CD14-positive monocyte (primary cell): ENCODE data around the gene SH2D2A. TPM values are rescaled to one million over a fixed set of nuclear protein-coding genes. Genes with fewer than 3 reads are reported as not detected.

Experiments used
- DNase-seq, 3 donors: peaks; one replicate each; pipeline ENCODE4 v3.0.0-alpha.2; 2011 to 2022
- H2AFZ ChIP-seq: 2 replicates; pipeline ENCODE4 v1.6.0; 2012; ENCODE audit warnings: mild to moderate bottlenecking, low read depth, low read length, inconsistent platforms; ENCODE audit not compliant: insufficient read depth, poor library complexity, severe bottlenecking
- H3K27ac ChIP-seq, 2 donors: 1 replicate in 1 of 2; 2 replicates in 1 of 2; pipeline ENCODE4 v1.5.1; 2012 to 2013; ENCODE audit warnings: low read length in 2 of 2, control low read depth in 1 of 2, inconsistent platforms in 1 of 2, low read depth in 1 of 2, mild to moderate bottlenecking in 1 of 2
- H3K27me3 ChIP-seq, 2 donors: one replicate each; pipeline versions ENCODE4 v1.6.0 to v1.6.1; 2011 to 2013; ENCODE audit warnings: low read length in 2 of 2; ENCODE audit not compliant: control insufficient read depth in 2 of 2, insufficient read depth in 2 of 2
- H3K36me3 ChIP-seq, 2 donors: replicated peaks in 1 of 2; 1 replicate in 1 of 2; 2 replicates in 1 of 2; pipeline versions ENCODE4 v1.5.1 to v1.6.1; 2012 to 2013; ENCODE audit warnings: low read length in 2 of 2, control low read depth in 1 of 2, inconsistent platforms in 1 of 2, mild to moderate bottlenecking in 1 of 2; ENCODE audit not compliant: insufficient read depth in 2 of 2, control insufficient read depth in 1 of 2
- H3K4me1 ChIP-seq, 2 donors: 1 replicate in 1 of 2; 2 replicates in 1 of 2; pipeline versions ENCODE4 v1.5.1 to v1.6.1; 2012 to 2013; ENCODE audit warnings: low read length in 2 of 2, control low read depth in 1 of 2, inconsistent platforms in 1 of 2, mild to moderate bottlenecking in 1 of 2, moderate library complexity in 1 of 2; ENCODE audit not compliant: insufficient read depth in 2 of 2, control insufficient read depth in 1 of 2
- H3K4me2 ChIP-seq: replicated peaks from 2 replicates; pipeline ENCODE3; 2012; ENCODE audit warnings: low read length, moderate library complexity, mild to moderate bottlenecking; ENCODE audit not compliant: poor library complexity, severe bottlenecking; ENCODE audit errors: extremely low read depth
- H3K4me3 ChIP-seq, 3 experiments: fragments of 200-600 bp in 1 of 3; sonication (generic) in 1 of 3; replicated peaks in 1 of 3; 1 replicate in 2 of 3; 2 replicates in 1 of 3; pipeline ENCODE4 v1.5.1; 2011 to 2013; ENCODE audit warnings: low read length in 3 of 3, mild to moderate bottlenecking in 3 of 3, control low read depth in 2 of 3, low read depth in 2 of 3, inconsistent platforms in 1 of 3, moderate library complexity in 1 of 3
- H3K79me2 ChIP-seq: 2 replicates; pipeline ENCODE4 v1.6.0; 2012; ENCODE audit warnings: mild to moderate bottlenecking, control low read depth, inconsistent platforms, low read length, moderate library complexity; ENCODE audit not compliant: insufficient read depth
- H3K9ac ChIP-seq: 2 replicates; pipeline ENCODE4 v1.6.0; 2017; ENCODE audit warnings: low read length, mild to moderate bottlenecking; ENCODE audit not compliant: insufficient read depth, poor library complexity, severe bottlenecking
- H3K9me3 ChIP-seq, 2 donors: replicated peaks in 1 of 2; 1 replicate in 1 of 2; 2 replicates in 1 of 2; pipeline versions ENCODE4 v1.5.1 to v1.6.1; 2012 to 2013; ENCODE audit warnings: low read length in 2 of 2, control low read depth in 1 of 2; ENCODE audit not compliant: control insufficient read depth in 1 of 2, insufficient read depth in 1 of 2
- H4K20me1 ChIP-seq: 2 replicates; pipeline ENCODE4 v1.6.0; 2012; ENCODE audit warnings: mild to moderate bottlenecking, low read length, control low read depth, moderate library complexity; ENCODE audit not compliant: insufficient read depth
- H3K27ac Mint-ChIP-seq, 7 donors: one replicate each; pipeline ENCODE4 v1.8.0; 2020; ENCODE audit warnings: mild to moderate bottlenecking in 7 of 7, mixed read lengths in 7 of 7, moderate library complexity in 6 of 7, inconsistent platforms in 2 of 7
- H3K27me3 Mint-ChIP-seq, 3 donors: one replicate each; pipeline ENCODE4 v1.8.0; 2021 to 2022; ENCODE audit warnings: low read depth in 3 of 3, mild to moderate bottlenecking in 3 of 3, mixed read lengths in 3 of 3, moderate library complexity in 3 of 3, inconsistent platforms in 1 of 3
- H3K36me3 Mint-ChIP-seq, 2 donors: one replicate each; pipeline ENCODE4 v1.8.0; 2020; ENCODE audit warnings: mixed read lengths in 2 of 2, inconsistent platforms in 1 of 2, mild to moderate bottlenecking in 1 of 2
- H3K4me1 Mint-ChIP-seq: one replicate; pipeline ENCODE4 v1.8.0; 2020; ENCODE audit warnings: mild to moderate bottlenecking, mixed read lengths
- H3K4me3 Mint-ChIP-seq, 2 donors: one replicate each; pipeline ENCODE4 v1.8.0; 2020; ENCODE audit warnings: mild to moderate bottlenecking in 2 of 2, mixed read lengths in 2 of 2, moderate library complexity in 1 of 2
- H3K9me3 Mint-ChIP-seq, 7 donors: one replicate each; pipeline ENCODE4 v1.8.0; 2020 to 2022; ENCODE audit warnings: mixed read lengths in 7 of 7, mild to moderate bottlenecking in 6 of 7, moderate library complexity in 6 of 7, inconsistent platforms in 2 of 7
- CTCF ChIP-seq: fragments of 200-600 bp; IDR thresholded peaks from one replicate; pipeline ENCODE4 v1.8.0; 2022; ENCODE audit warnings: antibody characterized with exemption, mild to moderate bottlenecking
- WGBS: methylation state at CpG from one replicate; pipeline ENCODE4 v1.1.5; 2013; ENCODE audit warnings: missing lambda C conversion rate; ENCODE audit not compliant: insufficient coverage; 5-methylcytosine and 5-hydroxymethylcytosine counted together
- intact Hi-C, 2 donors: fragments of 100-400 bp; cut with micrococcal nuclease; formaldehyde crosslinking; loops; one replicate each; pipeline versions ENCODE4 v1.15.0 to v1.15.1; 2023
- polyA plus RNA-seq, 3 donors: library from polyadenylated mRNA; depleted of rRNA in 1 of 3; unstranded in 2 of 3; stranded (reverse) in 1 of 3; fragments of 300-500 nt in 2 of 3; fragments of >200 nt in 1 of 3; fragmentation: Illumina TruSeq in 2 of 3; gene quantifications; 1 replicate in 2 of 3; 2 replicates in 1 of 3; pipeline ENCODE4 v1.2.3, GENCODE V29; 2012 to 2021

Gene SH2D2A
- polyA plus RNA-seq, 3 donors: 0.17 to 0.20 TPM; not detected in 1

GRCh38 chr1:156863631-156864030, 47.0 kb upstream of the SH2D2A start:
- WGBS: 84% methylated on average over 7 of the region's 7 CpGs
- Histone ChIP-seq H3K9me3 (peaks cover 0 to 8% of the 10 kb centered on the region in 2 donors), H2AFZ (no peak overlapping the region), H3K4me1 (peaks cover 5 to 15% of the 10 kb centered on the region in 2 donors), H3K27me3 (peaks cover 31 to 43% of the 10 kb centered on the region in 2 donors), H3K36me3 (no peaks in the 10 kb centered on the region), H3K27ac (no peak overlapping the region), H3K4me2 (no peak overlapping the region), H4K20me1 (no peaks in the 10 kb centered on the region), H3K9ac (no peak overlapping the region), H3K79me2 (no peaks in the 10 kb centered on the region), H3K4me3 (no peak overlapping the region)
- peaks cover 7% of the 10 kb centered on the region for H3K4me1 Mint-ChIP-seq
- H3K36me3 Mint-ChIP-seq: peaks cover 0 to 4% of the 10 kb centered on the region in 2 donors
- no peak for DNase-seq
- intact Hi-C loops: no loop called here
- peak overlapping the region in 1 of 2 donors; percentile 35 for H3K4me3 Mint-ChIP-seq
- TF ChIP-seq CTCF: no peak
- H3K27me3 Mint-ChIP-seq: peaks cover 58 to 70% (median 58%) of the 10 kb centered on the region in 3 donors
- H3K27ac Mint-ChIP-seq: no peak overlapping the region
- peaks cover 0 to 6% (median 0%) of the 10 kb centered on the region in 7 donors for H3K9me3 Mint-ChIP-seq

DNA sequence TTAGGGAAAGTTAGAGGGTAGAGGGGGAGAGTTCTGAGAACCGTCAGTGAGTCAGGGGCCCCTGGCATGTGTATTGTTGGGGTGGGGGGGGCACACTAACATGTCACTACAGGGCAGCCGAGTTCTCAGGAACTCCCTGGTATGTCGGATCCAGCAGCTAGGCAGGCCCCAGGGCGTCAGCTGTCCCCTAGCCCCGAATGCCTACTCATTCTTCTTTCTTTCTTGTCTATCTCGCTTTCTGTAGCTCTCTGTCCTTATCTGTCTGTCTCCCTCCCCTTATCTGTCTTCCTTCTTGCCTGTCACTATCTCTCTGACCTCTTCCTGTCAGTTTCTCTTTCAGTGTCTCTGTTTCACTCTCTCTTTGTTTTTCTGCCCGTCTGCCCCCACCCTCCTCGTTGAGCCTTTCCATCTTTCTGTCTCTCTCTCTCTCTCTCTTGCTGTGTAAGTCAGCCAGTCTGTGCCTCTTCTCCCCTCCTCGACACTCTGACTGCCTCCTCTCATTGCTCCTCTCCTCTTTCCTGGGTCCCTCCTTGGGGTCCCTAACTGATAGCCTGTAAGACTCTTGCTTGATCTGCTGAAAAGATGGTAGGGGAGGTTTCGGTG, 46.5 kb upstream of the SH2D2A start:
- no peak overlapping the region for H3K27ac ChIP-seq
- 70% methylated on average over 8 of the region's 10 CpGs for WGBS
- Mint-ChIP-seq H3K27me3 (peaks cover 63 to 75% (median 63%) of the 10 kb centered on the region in 3 donors), H3K4me1 (peaks cover 9% of the 10 kb centered on the region), H3K4me3 (peak overlapping the region in 1 of 2 donors; percentile 35), H3K36me3 (peaks cover 0 to 5% of the 10 kb centered on the region in 2 donors), H3K9me3 (peaks cover 0 to 6% (median 0%) of the 10 kb centered on the region in 7 donors), H3K27ac (no peak overlapping the region)
- intact Hi-C loops: no loop called here
- H3K4me3 ChIP-seq: no peak overlapping the region
- H3K9me3 ChIP-seq: peaks cover 0 to 8% of the 10 kb centered on the region in 2 donors
- peaks cover 5 to 15% of the 10 kb centered on the region in 2 donors for H3K4me1 ChIP-seq
- no peak for DNase-seq
- H3K27me3 ChIP-seq: peaks cover 36 to 48% of the 10 kb centered on the region in 2 donors
- no peak overlapping the region for H3K9ac ChIP-seq
- H2AFZ ChIP-seq: no peak overlapping the region
- no peaks in the 10 kb centered on the region for H3K79me2 ChIP-seq
- no peaks in the 10 kb centered on the region for H4K20me1 ChIP-seq
- H3K4me2 ChIP-seq: no peak overlapping the region
- no peaks in the 10 kb centered on the region for H3K36me3 ChIP-seq
- TF ChIP-seq CTCF: no peak
